ENCODE results near the gene LEPROT.

The LEPROT gene

GRCh38 chr1:65392497-65392896 lies 28.0 kb upstream of the LEPROT start:
- Histone ChIP-seq H3K4me1 (ENCODE audit: control insufficient read depth in 5 of 5, insufficient read depth in 5 of 5, low read length in 5 of 5) (peaks cover 0 to 15% (median 0%) of the 10 kb centered on the region in 5 donors), H3K27me3 (ENCODE audit: control insufficient read depth in 5 of 5, insufficient read depth in 4 of 5, low read length in 5 of 5) (no peaks in the 10 kb centered on the region), H3K27ac (ENCODE audit: low read depth, low read length) (no peak overlapping the region), H3K36me3 (ENCODE audit: control insufficient read depth in 5 of 5, insufficient read depth in 5 of 5, low read length in 5 of 5) (no peaks in the 10 kb centered on the region), H3K9ac (ENCODE audit: low read length in 5 of 5) (no peak overlapping the region), H3K4me3 (ENCODE audit: low read depth in 1 of 5, low read length in 5 of 5) (no peak overlapping the region), H3K9me3 (ENCODE audit: control insufficient read depth in 5 of 5, low read length in 5 of 5) (no peaks in the 10 kb centered on the region)

- Histone ChIP-seq H3K27ac (ENCODE audit: low read depth, low read length) (no peak overlapping the region), H3K27me3 (ENCODE audit: control insufficient read depth in 5 of 5, insufficient read depth in 4 of 5, low read length in 5 of 5) (no peaks in the 10 kb centered on the region), H3K4me3 (ENCODE audit: low read depth in 1 of 5, low read length in 5 of 5) (no peak overlapping the region), H3K4me1 (ENCODE audit: control insufficient read depth in 5 of 5, insufficient read depth in 5 of 5, low read length in 5 of 5) (peaks cover 0 to 15% (median 0%) of the 10 kb centered on the region in 5 donors), H3K9ac (ENCODE audit: low read length in 5 of 5) (no peak overlapping the region), H3K9me3 (ENCODE audit: control insufficient read depth in 5 of 5, low read length in 5 of 5) (no peaks in the 10 kb centered on the region), H3K36me3 (ENCODE audit: control insufficient read depth in 5 of 5, insufficient read depth in 5 of 5, low read length in 5 of 5) (no peaks in the 10 kb centered on the region)
Measured at GRCh38 chr1:65393347-65393746, 27.1 kb upstream of the LEPROT start.

- no peaks in the 10 kb centered on the region for H3K9me3 ChIP-seq (ENCODE audit: control insufficient read depth in 5 of 5, low read length in 5 of 5)
- no peaks in the 10 kb centered on the region for H3K27me3 ChIP-seq (ENCODE audit: control insufficient read depth in 5 of 5, insufficient read depth in 4 of 5, low read length in 5 of 5)
- H3K4me1 ChIP-seq (ENCODE audit: control insufficient read depth in 5 of 5, insufficient read depth in 5 of 5, low read length in 5 of 5) = peaks cover 0 to 15% (median 0%) of the 10 kb centered on the region in 5 donors
- no peak overlapping the region for H3K9ac ChIP-seq (ENCODE audit: low read length in 5 of 5)
- no peak overlapping the region for H3K4me3 ChIP-seq (ENCODE audit: low read depth in 1 of 5, low read length in 5 of 5)
- no peaks in the 10 kb centered on the region for H3K36me3 ChIP-seq (ENCODE audit: control insufficient read depth in 5 of 5, insufficient read depth in 5 of 5, low read length in 5 of 5)
- H3K27ac ChIP-seq (ENCODE audit: low read depth, low read length) = no peak overlapping the region
Measured at GRCh38 chr1:65393928-65394327, 26.5 kb upstream of the LEPROT start.

DNA sequence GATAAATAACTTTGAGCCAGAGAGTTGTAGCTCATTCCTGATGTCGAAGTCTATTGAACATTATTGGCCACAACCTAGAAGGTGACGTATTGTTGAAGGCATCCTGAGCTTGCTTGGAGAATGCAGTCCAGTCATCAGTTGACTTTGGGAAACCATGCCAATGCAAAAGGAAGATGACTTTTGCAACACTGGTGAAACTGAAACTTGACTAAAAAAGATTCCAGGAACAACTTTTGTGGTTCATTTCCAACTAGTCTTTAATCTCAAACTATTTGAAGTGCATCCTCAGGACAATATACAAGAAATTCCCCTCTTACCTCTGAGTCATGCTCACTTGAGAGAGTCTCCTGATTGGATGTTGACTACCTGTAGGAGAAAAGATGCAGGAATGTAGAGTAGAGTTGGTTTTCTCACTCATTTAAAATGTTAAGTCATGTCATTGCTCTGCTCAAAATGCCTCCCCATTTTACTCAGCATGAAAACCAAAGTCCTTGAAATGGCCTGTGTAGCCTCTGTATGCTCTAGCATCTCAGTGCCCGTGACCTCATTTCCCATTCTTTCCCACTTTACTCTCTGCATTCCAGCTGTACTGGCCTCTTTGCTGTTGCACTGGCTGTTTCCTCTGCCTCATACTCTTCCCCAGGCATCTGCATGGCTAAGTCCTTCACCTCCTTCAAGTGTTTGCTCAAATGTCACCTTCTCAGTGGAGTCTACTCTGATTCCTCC lies 24.4 kb upstream of the LEPROT start:
- Histone ChIP-seq H3K4me1 (ENCODE audit: control insufficient read depth in 5 of 5, insufficient read depth in 5 of 5, low read length in 5 of 5) (peaks cover 0 to 15% (median 0%) of the 10 kb centered on the region in 5 donors), H3K27ac (ENCODE audit: low read depth, low read length) (no peak overlapping the region), H3K36me3 (ENCODE audit: control insufficient read depth in 5 of 5, insufficient read depth in 5 of 5, low read length in 5 of 5) (no peaks in the 10 kb centered on the region), H3K4me3 (ENCODE audit: low read depth in 1 of 5, low read length in 5 of 5) (no peak overlapping the region), H3K27me3 (ENCODE audit: control insufficient read depth in 5 of 5, insufficient read depth in 4 of 5, low read length in 5 of 5) (no peaks in the 10 kb centered on the region), H3K9me3 (ENCODE audit: control insufficient read depth in 5 of 5, low read length in 5 of 5) (no peaks in the 10 kb centered on the region), H3K9ac (ENCODE audit: low read length in 5 of 5) (no peak overlapping the region)

- Histone ChIP-seq H3K4me3 (ENCODE audit: low read depth in 1 of 5, low read length in 5 of 5) (no peak overlapping the region), H3K36me3 (ENCODE audit: control insufficient read depth in 5 of 5, insufficient read depth in 5 of 5, low read length in 5 of 5) (no peaks in the 10 kb centered on the region), H3K9me3 (ENCODE audit: control insufficient read depth in 5 of 5, low read length in 5 of 5) (no peaks in the 10 kb centered on the region), H3K9ac (ENCODE audit: low read length in 5 of 5) (no peak overlapping the region), H3K4me1 (ENCODE audit: control insufficient read depth in 5 of 5, insufficient read depth in 5 of 5, low read length in 5 of 5) (peaks cover 0 to 15% (median 0%) of the 10 kb centered on the region in 5 donors), H3K27me3 (ENCODE audit: control insufficient read depth in 5 of 5, insufficient read depth in 4 of 5, low read length in 5 of 5) (no peaks in the 10 kb centered on the region), H3K27ac (ENCODE audit: low read depth, low read length) (no peak overlapping the region)
Measured at GRCh38 chr1:65398083-65398482, 22.4 kb upstream of the LEPROT start.

GRCh38 chr1:65399003-65399402 lies 21.5 kb upstream of the LEPROT start:
- Histone ChIP-seq H3K27me3 (ENCODE audit: control insufficient read depth in 5 of 5, insufficient read depth in 4 of 5, low read length in 5 of 5) (no peaks in the 10 kb centered on the region), H3K4me1 (ENCODE audit: control insufficient read depth in 5 of 5, insufficient read depth in 5 of 5, low read length in 5 of 5) (peaks cover 0 to 8% (median 0%) of the 10 kb centered on the region in 5 donors), H3K4me3 (ENCODE audit: low read depth in 1 of 5, low read length in 5 of 5) (no peak overlapping the region), H3K36me3 (ENCODE audit: control insufficient read depth in 5 of 5, insufficient read depth in 5 of 5, low read length in 5 of 5) (no peaks in the 10 kb centered on the region), H3K9me3 (ENCODE audit: control insufficient read depth in 5 of 5, low read length in 5 of 5) (no peaks in the 10 kb centered on the region), H3K9ac (ENCODE audit: low read length in 5 of 5) (no peak overlapping the region), H3K27ac (ENCODE audit: low read depth, low read length) (no peak overlapping the region)

DNA sequence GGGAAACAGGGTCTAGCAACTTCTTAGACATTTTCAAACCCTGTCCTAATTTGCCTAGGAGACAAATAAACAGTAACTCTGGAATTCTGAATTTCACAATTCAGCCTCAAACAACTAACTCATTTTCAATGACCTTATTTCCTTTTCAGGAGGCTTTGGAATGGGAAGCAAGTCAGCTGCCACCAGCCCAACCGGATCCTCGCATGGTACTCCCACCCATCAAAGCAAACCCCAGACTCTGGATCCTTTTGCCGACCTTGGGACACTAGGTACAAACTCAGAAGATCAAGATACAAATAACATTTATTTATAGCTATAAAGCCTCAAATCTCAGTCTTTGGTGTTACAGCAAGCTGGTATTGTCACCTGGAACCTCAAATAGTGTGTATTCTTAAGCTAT lies 18.9 kb upstream of the LEPROT start:
- H3K27ac ChIP-seq (ENCODE audit: low read depth, low read length) = no peak overlapping the region
- no peak overlapping the region for H3K4me3 ChIP-seq (ENCODE audit: low read depth in 1 of 5, low read length in 5 of 5)
- H3K9me3 ChIP-seq (ENCODE audit: control insufficient read depth in 5 of 5, low read length in 5 of 5) = no peaks in the 10 kb centered on the region
- no peaks in the 10 kb centered on the region for H3K27me3 ChIP-seq (ENCODE audit: control insufficient read depth in 5 of 5, insufficient read depth in 4 of 5, low read length in 5 of 5)
- H3K36me3 ChIP-seq (ENCODE audit: control insufficient read depth in 5 of 5, insufficient read depth in 5 of 5, low read length in 5 of 5) = no peaks in the 10 kb centered on the region
- no peaks in the 10 kb centered on the region for H3K4me1 ChIP-seq (ENCODE audit: control insufficient read depth in 5 of 5, insufficient read depth in 5 of 5, low read length in 5 of 5)
- no peak overlapping the region for H3K9ac ChIP-seq (ENCODE audit: low read length in 5 of 5)

- Histone ChIP-seq H3K36me3 (ENCODE audit: control insufficient read depth in 5 of 5, insufficient read depth in 5 of 5, low read length in 5 of 5) (no peaks in the 10 kb centered on the region), H3K27me3 (ENCODE audit: control insufficient read depth in 5 of 5, insufficient read depth in 4 of 5, low read length in 5 of 5) (no peaks in the 10 kb centered on the region), H3K4me1 (ENCODE audit: control insufficient read depth in 5 of 5, insufficient read depth in 5 of 5, low read length in 5 of 5) (no peaks in the 10 kb centered on the region), H3K4me3 (ENCODE audit: low read depth in 1 of 5, low read length in 5 of 5) (no peak overlapping the region), H3K27ac (ENCODE audit: low read depth, low read length) (no peak overlapping the region), H3K9ac (ENCODE audit: low read length in 5 of 5) (no peak overlapping the region), H3K9me3 (ENCODE audit: control insufficient read depth in 5 of 5, low read length in 5 of 5) (no peaks in the 10 kb centered on the region)
Measured at GRCh38 chr1:65404941-65405340, 15.5 kb upstream of the LEPROT start.

DNA sequence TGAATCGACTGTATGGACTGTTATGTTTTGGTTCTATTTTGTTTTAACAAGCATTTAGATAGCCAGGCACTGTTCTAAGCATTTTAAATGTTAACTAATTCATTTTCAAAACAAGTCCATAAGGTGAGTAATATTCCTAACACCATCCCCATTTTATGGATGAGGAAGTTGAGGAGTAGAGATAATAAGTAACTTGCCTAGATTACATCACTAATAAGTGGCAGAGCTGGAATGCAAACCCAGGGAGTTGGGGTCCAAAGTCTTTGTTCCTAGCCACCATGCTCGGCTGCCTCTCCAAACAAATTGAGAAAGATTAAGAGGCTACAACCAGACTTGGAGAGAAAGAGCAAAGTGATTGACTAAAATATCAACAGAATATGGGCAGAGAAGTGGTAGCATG lies 12.6 kb upstream of the LEPROT start:
- H3K4me3 ChIP-seq (ENCODE audit: low read depth in 1 of 5, low read length in 5 of 5) = no peak overlapping the region
- no peak overlapping the region for H3K27ac ChIP-seq (ENCODE audit: low read depth, low read length)
- no peaks in the 10 kb centered on the region for H3K9me3 ChIP-seq (ENCODE audit: control insufficient read depth in 5 of 5, low read length in 5 of 5)
- no peak overlapping the region for H3K9ac ChIP-seq (ENCODE audit: low read length in 5 of 5)
- no peaks in the 10 kb centered on the region for H3K27me3 ChIP-seq (ENCODE audit: control insufficient read depth in 5 of 5, insufficient read depth in 4 of 5, low read length in 5 of 5)
- no peaks in the 10 kb centered on the region for H3K4me1 ChIP-seq (ENCODE audit: control insufficient read depth in 5 of 5, insufficient read depth in 5 of 5, low read length in 5 of 5)
- H3K36me3 ChIP-seq (ENCODE audit: control insufficient read depth in 5 of 5, insufficient read depth in 5 of 5, low read length in 5 of 5) = no peaks in the 10 kb centered on the region

DNA sequence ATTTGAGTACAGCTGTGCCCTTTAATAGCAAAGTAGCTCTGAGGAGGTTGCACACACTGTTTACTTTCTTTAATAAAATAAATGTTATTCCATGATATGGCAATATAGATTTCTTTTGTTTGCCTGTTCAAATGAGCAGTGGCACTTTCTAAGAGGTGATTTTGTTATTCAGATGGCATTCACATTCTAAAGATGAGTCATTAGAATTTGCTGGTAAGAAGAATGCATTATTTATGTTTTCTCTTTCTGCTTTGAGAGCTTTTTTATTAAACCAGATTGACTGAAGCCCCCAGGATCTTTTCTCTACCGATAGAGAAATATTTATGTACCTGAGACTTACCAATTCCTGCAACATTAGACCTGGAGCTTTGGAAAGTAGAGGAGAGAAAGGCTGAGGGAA lies 11.2 kb upstream of the LEPROT start:
- no peak overlapping the region for H3K9ac ChIP-seq (ENCODE audit: low read length in 5 of 5)
- no peaks in the 10 kb centered on the region for H3K4me1 ChIP-seq (ENCODE audit: control insufficient read depth in 5 of 5, insufficient read depth in 5 of 5, low read length in 5 of 5)
- H3K4me3 ChIP-seq (ENCODE audit: low read depth in 1 of 5, low read length in 5 of 5) = no peak overlapping the region
- H3K9me3 ChIP-seq (ENCODE audit: control insufficient read depth in 5 of 5, low read length in 5 of 5) = no peaks in the 10 kb centered on the region
- no peaks in the 10 kb centered on the region for H3K27me3 ChIP-seq (ENCODE audit: control insufficient read depth in 5 of 5, insufficient read depth in 4 of 5, low read length in 5 of 5)
- no peaks in the 10 kb centered on the region for H3K36me3 ChIP-seq (ENCODE audit: control insufficient read depth in 5 of 5, insufficient read depth in 5 of 5, low read length in 5 of 5)
- H3K27ac ChIP-seq (ENCODE audit: low read depth, low read length) = no peak overlapping the region

Measured in subcutaneous abdominal adipose tissue (tissue), 5 donors.